Measurements from ENCODE around the gene NFYA. TPM values are rescaled to one million over a fixed set of nuclear protein-coding genes. Genes with fewer than 3 reads are reported as not detected.
A peak's percentile ranks its signal among the peaks of the same experiment; 100 is the strongest.

NFYA gene
- total and polyA plus RNA-seq, 9 of the 15 experiments (the other 6 are each of a cell fraction or from before 2014, with no cell fraction given), result 7.3 to 37.1 (median 21.8) TPM

DNA sequence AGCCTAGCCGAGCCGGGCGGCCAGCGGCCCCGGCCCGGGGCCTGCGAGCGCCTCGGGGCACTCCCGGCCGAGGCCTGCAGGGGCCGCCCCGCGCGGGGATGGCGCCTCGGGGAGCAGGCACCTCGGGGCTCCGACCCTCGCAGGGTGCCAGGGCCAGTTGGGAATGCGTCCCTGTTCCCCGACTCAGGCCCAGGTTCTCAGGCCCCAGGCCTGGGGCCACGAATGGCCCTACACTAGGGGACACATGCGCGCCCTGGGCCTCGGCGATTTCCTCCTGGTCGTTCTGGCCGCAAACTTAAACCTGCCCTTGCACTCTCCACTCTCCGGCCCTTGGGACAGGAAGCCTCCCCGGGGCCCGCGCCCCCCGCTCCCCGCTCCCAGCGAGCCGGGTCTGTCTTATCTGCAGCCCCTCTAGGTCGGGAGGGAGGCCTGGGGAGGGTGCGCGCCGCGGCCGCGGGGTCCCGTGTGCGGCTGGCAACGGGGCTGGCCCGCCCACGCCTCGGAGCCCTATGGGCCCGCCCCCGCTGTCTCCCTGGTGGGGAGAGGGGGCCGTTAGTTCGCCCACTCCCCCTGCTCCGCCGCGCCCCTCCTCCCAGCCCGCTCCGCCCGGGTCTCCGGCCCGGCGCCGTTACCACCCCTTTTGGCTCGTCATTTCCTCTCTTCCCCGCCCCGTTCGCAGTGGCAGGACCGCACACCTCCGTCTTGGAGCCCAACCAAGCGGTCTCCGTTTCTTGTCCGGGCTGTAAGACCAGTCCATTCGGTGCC lies 611 bp downstream of the NFYA start (continued):
- TF ChIP-seq MXI1 (IDR thresholded peaks at IDR 0.05; ENCODE audit: low read depth, low read length) (no peak), NRF1 (conservative IDR thresholded peaks at IDR 0.05 in 1 of 2, IDR thresholded peaks at IDR 0.05 in 1 of 2) (peak in 1 of 2 experiments; percentile 32; a peak in 3 of 4 replicates), SMAD1 (IDR thresholded peaks at IDR 0.05; ENCODE audit: low read depth, low read length, partially characterized antibody) (peak; percentile 49), KDM5B (IDR thresholded peaks at IDR 0.05; ENCODE audit: insufficient replicate concordance, low read depth, low read length) (peak; percentile 76), BRD4 (IDR thresholded peaks at IDR 0.05) (peak; percentile 94), NBN (IDR thresholded peaks at IDR 0.05; ENCODE audit: low read depth) (no peak; the same call in 1 of the 2 replicates), LEF1 (IDR thresholded peaks at IDR 0.05) (0 out of 2 replicates have a peak, but pooled peaks have one; percentile 10), SMARCA5 (IDR thresholded peaks at IDR 0.05) (peak; percentile 19; the same call in 1 of the 2 replicates), ETV1 (tag; conservative IDR thresholded peaks at IDR 0.05; ENCODE audit: low read depth) (0 out of 2 replicates have a peak, but pooled peaks have one; percentile 48)
- TF ChIP-seq, protein P1, sequence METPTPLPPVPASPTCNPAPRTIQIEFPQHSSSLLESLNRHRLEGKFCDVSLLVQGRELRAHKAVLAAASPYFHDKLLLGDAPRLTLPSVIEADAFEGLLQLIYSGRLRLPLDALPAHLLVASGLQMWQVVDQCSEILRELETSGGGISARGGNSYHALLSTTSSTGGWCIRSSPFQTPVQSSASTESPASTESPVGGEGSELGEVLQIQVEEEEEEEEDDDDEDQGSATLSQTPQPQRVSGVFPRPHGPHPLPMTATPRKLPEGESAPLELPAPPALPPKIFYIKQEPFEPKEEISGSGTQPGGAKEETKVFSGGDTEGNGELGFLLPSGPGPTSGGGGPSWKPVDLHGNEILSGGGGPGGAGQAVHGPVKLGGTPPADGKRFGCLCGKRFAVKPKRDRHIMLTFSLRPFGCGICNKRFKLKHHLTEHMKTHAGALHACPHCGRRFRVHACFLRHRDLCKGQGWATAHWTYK (CRISPR knock-in tag; IDR thresholded peaks at IDR 0.05), result peak; percentile 77
- TF ChIP-seq, protein P2, sequence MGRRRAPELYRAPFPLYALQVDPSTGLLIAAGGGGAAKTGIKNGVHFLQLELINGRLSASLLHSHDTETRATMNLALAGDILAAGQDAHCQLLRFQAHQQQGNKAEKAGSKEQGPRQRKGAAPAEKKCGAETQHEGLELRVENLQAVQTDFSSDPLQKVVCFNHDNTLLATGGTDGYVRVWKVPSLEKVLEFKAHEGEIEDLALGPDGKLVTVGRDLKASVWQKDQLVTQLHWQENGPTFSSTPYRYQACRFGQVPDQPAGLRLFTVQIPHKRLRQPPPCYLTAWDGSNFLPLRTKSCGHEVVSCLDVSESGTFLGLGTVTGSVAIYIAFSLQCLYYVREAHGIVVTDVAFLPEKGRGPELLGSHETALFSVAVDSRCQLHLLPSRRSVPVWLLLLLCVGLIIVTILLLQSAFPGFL (CRISPR knock-in tag; IDR thresholded peaks at IDR 0.05), result no peak
- TF ChIP-seq, protein P3, sequence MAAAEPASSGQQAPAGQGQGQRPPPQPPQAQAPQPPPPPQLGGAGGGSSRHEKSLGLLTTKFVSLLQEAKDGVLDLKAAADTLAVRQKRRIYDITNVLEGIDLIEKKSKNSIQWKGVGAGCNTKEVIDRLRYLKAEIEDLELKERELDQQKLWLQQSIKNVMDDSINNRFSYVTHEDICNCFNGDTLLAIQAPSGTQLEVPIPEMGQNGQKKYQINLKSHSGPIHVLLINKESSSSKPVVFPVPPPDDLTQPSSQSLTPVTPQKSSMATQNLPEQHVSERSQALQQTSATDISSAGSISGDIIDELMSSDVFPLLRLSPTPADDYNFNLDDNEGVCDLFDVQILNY (CRISPR knock-in tag; IDR thresholded peaks at IDR 0.05), result 0 out of 2 replicates have a peak, but pooled peaks have one; percentile 59
- TF ChIP-seq, protein P4, sequence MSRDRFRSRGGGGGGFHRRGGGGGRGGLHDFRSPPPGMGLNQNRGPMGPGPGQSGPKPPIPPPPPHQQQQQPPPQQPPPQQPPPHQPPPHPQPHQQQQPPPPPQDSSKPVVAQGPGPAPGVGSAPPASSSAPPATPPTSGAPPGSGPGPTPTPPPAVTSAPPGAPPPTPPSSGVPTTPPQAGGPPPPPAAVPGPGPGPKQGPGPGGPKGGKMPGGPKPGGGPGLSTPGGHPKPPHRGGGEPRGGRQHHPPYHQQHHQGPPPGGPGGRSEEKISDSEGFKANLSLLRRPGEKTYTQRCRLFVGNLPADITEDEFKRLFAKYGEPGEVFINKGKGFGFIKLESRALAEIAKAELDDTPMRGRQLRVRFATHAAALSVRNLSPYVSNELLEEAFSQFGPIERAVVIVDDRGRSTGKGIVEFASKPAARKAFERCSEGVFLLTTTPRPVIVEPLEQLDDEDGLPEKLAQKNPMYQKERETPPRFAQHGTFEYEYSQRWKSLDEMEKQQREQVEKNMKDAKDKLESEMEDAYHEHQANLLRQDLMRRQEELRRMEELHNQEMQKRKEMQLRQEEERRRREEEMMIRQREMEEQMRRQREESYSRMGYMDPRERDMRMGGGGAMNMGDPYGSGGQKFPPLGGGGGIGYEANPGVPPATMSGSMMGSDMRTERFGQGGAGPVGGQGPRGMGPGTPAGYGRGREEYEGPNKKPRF (IDR thresholded peaks at IDR 0.05; ENCODE audit: low read depth, low read length), result no peak
- TF ChIP-seq, protein P5, sequence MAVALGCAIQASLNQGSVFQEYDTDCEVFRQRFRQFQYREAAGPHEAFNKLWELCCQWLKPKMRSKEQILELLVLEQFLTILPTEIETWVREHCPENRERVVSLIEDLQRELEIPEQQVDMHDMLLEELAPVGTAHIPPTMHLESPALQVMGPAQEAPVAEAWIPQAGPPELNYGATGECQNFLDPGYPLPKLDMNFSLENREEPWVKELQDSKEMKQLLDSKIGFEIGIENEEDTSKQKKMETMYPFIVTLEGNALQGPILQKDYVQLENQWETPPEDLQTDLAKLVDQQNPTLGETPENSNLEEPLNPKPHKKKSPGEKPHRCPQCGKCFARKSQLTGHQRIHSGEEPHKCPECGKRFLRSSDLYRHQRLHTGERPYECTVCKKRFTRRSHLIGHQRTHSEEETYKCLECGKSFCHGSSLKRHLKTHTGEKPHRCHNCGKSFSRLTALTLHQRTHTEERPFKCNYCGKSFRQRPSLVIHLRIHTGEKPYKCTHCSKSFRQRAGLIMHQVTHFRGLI (CRISPR knock-in tag; IDR thresholded peaks at IDR 0.05), result peak; percentile 76; the same call in 1 of the 2 replicates
- TF ChIP-seq, protein P6, sequence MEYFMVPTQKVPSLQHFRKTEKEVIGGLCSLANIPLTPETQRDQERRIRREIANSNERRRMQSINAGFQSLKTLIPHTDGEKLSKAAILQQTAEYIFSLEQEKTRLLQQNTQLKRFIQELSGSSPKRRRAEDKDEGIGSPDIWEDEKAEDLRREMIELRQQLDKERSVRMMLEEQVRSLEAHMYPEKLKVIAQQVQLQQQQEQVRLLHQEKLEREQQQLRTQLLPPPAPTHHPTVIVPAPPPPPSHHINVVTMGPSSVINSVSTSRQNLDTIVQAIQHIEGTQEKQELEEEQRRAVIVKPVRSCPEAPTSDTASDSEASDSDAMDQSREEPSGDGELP (CRISPR knock-in tag; IDR thresholded peaks at IDR 0.05; ENCODE audit: borderline replicate concordance), result peak; percentile 60; the same call in 1 of the 2 replicates

All from K562 (cell line).